Loucy (cell line): ENCODE measurements around the gene YIPF1.
"Not testable (repeated sequence)": the region's sequence is repeated elsewhere in the genome, so short reads cannot be mapped to it uniquely, and the experiment has no call there.

Experiments
- H2AFZ ChIP-seq: fragments of 200-600 bp; sonication (generic); 2 replicates; pipeline ENCODE4 v1.6.0; 2016; ENCODE audit warnings: antibody characterized with exemption, mild to moderate bottlenecking, low read length, moderate library complexity
- H3F3A ChIP-seq: fragments of 200-600 bp; 2 replicates; pipeline ENCODE4 v1.6.0; 2016; ENCODE audit warnings: antibody characterized with exemption, low read depth, mild to moderate bottlenecking
- H3K27me3 ChIP-seq: fragments of 200-600 bp; sonication (generic); 2 replicates; pipeline ENCODE4 v1.6.1; 2014; ENCODE audit warnings: low read length, mild to moderate bottlenecking; ENCODE audit not compliant: insufficient read depth, poor library complexity, severe bottlenecking
- H3K36me3 ChIP-seq: fragments of 200-600 bp; sonication (generic); 2 replicates; pipeline ENCODE4 v1.6.1; 2016; ENCODE audit warnings: low read length; ENCODE audit not compliant: insufficient read depth
- H3K4me1 ChIP-seq: fragments of 200-600 bp; sonication (generic); 2 replicates; pipeline ENCODE4 v1.5.1; 2014; ENCODE audit warnings: low read length, mild to moderate bottlenecking; ENCODE audit not compliant: insufficient read depth, poor library complexity, severe bottlenecking
- H3K4me2 ChIP-seq: fragments of 200-600 bp; sonication (generic); 2 replicates; pipeline ENCODE4 v1.6.0; 2014; ENCODE audit warnings: antibody characterized with exemption, low read length, low read depth, mild to moderate bottlenecking; ENCODE audit not compliant: poor library complexity, severe bottlenecking
- H3K4me3 ChIP-seq: fragments of 200-600 bp; sonication (generic); 2 replicates; pipeline ENCODE4 v1.5.1; 2014; ENCODE audit warnings: low read length, mild to moderate bottlenecking, mixed read lengths; ENCODE audit not compliant: poor library complexity, severe bottlenecking
- H3K79me2 ChIP-seq: fragments of 200-600 bp; sonication (generic); 2 replicates; pipeline ENCODE4 v1.6.1; 2014; ENCODE audit warnings: low read length; ENCODE audit not compliant: insufficient read depth
- H3K9ac ChIP-seq: fragments of 200-600 bp; sonication (generic); 2 replicates; pipeline ENCODE4 v1.6.0; 2014; ENCODE audit warnings: mild to moderate bottlenecking, low read depth, low read length, moderate library complexity; ENCODE audit not compliant: poor library complexity, severe bottlenecking
- H3K9me2 ChIP-seq: fragments of 200-600 bp; sonication (generic); replicated peaks from 2 replicates; pipeline ENCODE4 v1.6.1; 2016; ENCODE audit warnings: low read depth, low read length, mixed read lengths
- H3K9me3 ChIP-seq: fragments of 200-600 bp; sonication (generic); 2 replicates; pipeline ENCODE4 v1.6.1; 2014; ENCODE audit warnings: mild to moderate bottlenecking, antibody characterized with exemption, low read length, low read depth; ENCODE audit not compliant: insufficient read depth
- H4K20me1 ChIP-seq: fragments of 200-600 bp; sonication (generic); 2 replicates; pipeline ENCODE4 v1.6.0; 2014; ENCODE audit warnings: antibody characterized with exemption, low read length, mild to moderate bottlenecking; ENCODE audit not compliant: insufficient read depth, poor library complexity, severe bottlenecking
- CTCF ChIP-seq: fragments of 200-600 bp; sonication (generic); conservative IDR thresholded peaks from 2 replicates; pipeline ENCODE4 v1.5.1; 2014; ENCODE audit warnings: mild to moderate bottlenecking, antibody characterized with exemption, low read length
- EZH2phosphoT487 ChIP-seq: fragments of 200-600 bp; IDR thresholded peaks from 2 replicates; pipeline ENCODE4 v1.6.1; 2018; ENCODE audit warnings: antibody characterized with exemption, mild to moderate bottlenecking, moderate library complexity, borderline replicate concordance

Gene YIPF1

GRCh38 chr1:53878492-53879105 lies 11.0 kb downstream of the YIPF1 start:
- H3K36me3 ChIP-seq: peaks cover 11% of the 10 kb centered on the region; the same call in 1 of the 2 replicates
- no peaks in the 10 kb centered on the region for H3K4me1 ChIP-seq
- H3K9me3 ChIP-seq: no peaks in the 10 kb centered on the region
- no peaks in the 10 kb centered on the region for H3K27me3 ChIP-seq
- no peaks in the 10 kb centered on the region for H3F3A ChIP-seq
- H3K9ac ChIP-seq: no peak overlapping the region
- no peaks in the 10 kb centered on the region for H3K9me2 ChIP-seq
- H2AFZ ChIP-seq: no peak overlapping the region
- TF ChIP-seq CTCF (peak; percentile 85), EZH2phosphoT487 (no peak)
- no peaks in the 10 kb centered on the region for H3K79me2 ChIP-seq
- no peak overlapping the region for H3K4me3 ChIP-seq
- no peak overlapping the region for H3K4me2 ChIP-seq
- no peaks in the 10 kb centered on the region for H4K20me1 ChIP-seq

DNA sequence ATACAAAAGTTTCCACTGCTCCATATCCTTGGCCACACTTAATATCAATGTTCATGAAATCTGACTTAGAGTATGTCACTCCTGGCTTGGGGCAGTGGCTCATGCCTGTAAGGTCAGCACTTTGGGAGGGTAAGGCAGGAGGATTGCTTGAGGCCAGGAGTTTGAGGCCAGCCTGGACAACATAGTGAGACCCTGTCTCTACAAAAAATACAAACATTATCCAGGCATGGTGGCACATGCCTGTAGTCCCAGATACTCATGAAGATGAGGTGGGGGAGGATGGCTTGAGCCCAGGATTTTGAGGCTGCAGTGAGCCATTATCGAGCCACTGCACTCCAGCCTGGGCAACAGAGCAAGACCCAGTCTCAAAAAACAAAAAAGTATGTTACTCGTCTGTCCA lies 14.4 kb downstream of the YIPF1 start:
- H4K20me1 ChIP-seq, H3K9me2 ChIP-seq, H3K4me2 ChIP-seq, H3F3A ChIP-seq, H3K9ac ChIP-seq, H3K79me2 ChIP-seq, H3K9me3 ChIP-seq, H2AFZ ChIP-seq, H3K27me3 ChIP-seq, H3K4me3 ChIP-seq, H3K4me1 ChIP-seq: not testable (repeated sequence)
- H3K36me3 ChIP-seq: peaks cover 15% of the 10 kb centered on the region; the same call in 1 of the 2 replicates

- Histone ChIP-seq H3K9ac (no peak overlapping the region), H4K20me1 (no peaks in the 10 kb centered on the region), H3K79me2 (no peaks in the 10 kb centered on the region), H3K4me3 (no peak overlapping the region), H3K4me2 (no peak overlapping the region), H3K27me3 (no peaks in the 10 kb centered on the region), H3F3A (no peaks in the 10 kb centered on the region), H3K9me3 (no peaks in the 10 kb centered on the region), H3K4me1 (no peaks in the 10 kb centered on the region), H3K9me2 (no peaks in the 10 kb centered on the region), H2AFZ (no peak overlapping the region), H3K36me3 (peaks cover 17% of the 10 kb centered on the region; the same call in 1 of the 2 replicates)
- TF ChIP-seq CTCF (no peak), EZH2phosphoT487 (no peak)
These were observed 17.7 kb downstream of the YIPF1 start for GRCh38 chr1:53871773-53872484.
